ENCODE measurements around the gene ATF7. TPM values are rescaled to one million over a fixed set of nuclear protein-coding genes. Genes with fewer than 3 reads are reported as not detected.

The ATF7 gene
- polyA plus RNA-seq, 2 of the 4 experiments (the other 2 are of a cell fraction), result 22.9 to 38.9 TPM

DNA sequence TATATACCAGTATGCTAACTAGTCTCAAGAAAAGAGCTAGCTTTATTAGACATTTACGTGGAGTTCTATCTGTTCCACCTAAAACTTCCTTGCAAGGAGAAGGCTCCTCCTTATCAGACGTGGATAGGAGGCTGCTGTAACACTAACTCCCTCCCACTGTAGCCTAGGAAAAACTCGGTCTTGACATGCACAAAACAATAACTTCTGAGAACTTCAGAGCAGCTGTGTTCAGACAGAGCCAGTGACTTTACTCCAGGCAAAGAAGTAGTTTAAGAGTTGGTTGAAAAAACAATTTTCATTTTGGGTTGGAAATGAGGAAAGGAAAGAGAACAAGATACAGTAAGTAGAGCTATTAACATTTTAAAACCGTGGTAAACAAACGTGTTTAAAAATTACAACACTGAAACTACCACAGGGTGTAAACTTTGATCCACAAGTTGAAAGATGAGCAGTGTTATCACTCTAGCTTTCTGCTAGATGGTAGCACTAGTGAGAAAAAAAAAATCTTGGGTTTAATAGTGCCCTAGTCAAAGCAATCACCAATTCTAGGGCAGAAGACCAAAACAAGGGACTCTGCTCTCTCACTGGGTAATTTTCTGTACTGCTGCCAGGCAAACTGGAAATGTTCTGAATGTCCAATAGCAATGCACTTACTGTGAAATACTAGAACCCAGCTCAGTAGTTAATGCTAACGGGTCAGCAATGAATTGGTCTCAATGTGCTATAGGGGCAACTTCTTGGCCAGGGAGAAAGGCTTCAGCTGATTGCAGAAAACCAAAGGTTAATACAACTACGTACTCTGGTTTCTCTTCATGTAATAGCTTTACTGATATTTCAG, 2.4 kb downstream of the ATF7 start:
- ChIA-PET CTCF (interaction anchor here (1.1 to 6.5 kb wide), 6 partner anchors 10 to 122 kb away, joined by 3 to 41 read pairs (median 8); partner anchors contain the start of gene ATP5MC2), POLR2A (interaction anchor here (1.9 to 2.8 kb wide), 2 partner anchors 52 kb away, joined by 10 to 14 read pairs; partner anchors contain the start of gene ATP5MC2)
- DNase-seq (ENCODE audit: low read depth in 1 of 2, low spot score in 1 of 2), result peak in 1 of 2 experiments; percentile 35
- Histone ChIP-seq H3K4me2 (peak overlapping the region; percentile 92), H3K4me1 (peaks cover 46% of the 10 kb centered on the region), H3K27ac (peak overlapping the region; percentile 1 to 44; a peak in 4 of 6 replicates), H3K9me3 (no peaks in the 10 kb centered on the region), H3K4me3 (peak overlapping the region; percentile 67; the same call in 2 of the 3 replicates)
- FAIRE-seq, result no peak
- WGBS (ENCODE audit: missing lambda C conversion rate), result 28% methylated on average over 7 of the region's 7 CpGs
- ATAC-seq, result no peak
- TF ChIP-seq HOXB5 (CRISPR knock-in tag; IDR thresholded peaks at IDR 0.05), result no peak
- TF ChIP-seq, protein P1, sequence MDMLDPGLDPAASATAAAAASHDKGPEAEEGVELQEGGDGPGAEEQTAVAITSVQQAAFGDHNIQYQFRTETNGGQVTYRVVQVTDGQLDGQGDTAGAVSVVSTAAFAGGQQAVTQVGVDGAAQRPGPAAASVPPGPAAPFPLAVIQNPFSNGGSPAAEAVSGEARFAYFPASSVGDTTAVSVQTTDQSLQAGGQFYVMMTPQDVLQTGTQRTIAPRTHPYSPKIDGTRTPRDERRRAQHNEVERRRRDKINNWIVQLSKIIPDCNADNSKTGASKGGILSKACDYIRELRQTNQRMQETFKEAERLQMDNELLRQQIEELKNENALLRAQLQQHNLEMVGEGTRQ (IDR thresholded peaks at IDR 0.05), result no peak

DNA sequence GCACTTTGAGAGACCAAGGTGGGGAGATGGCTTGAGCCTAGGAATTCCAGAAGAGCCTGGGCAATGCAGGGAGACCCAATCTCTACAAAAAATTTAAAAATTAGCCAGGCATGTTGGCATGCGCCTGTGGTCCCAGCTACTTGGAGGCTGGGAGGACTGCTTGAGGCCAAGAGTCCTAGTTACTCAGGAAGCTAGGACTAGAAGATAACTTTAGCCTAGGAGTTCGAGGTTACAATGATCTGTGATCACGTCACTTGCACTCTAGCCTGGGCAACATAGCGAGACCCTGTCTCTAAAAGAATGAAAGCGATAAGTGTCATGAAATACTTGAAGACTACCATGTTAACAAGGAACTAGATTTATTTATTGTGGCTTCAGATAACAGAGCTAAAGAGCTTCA, 3.5 kb downstream of the ATF7 start:
- no peak for ATAC-seq
- CTCF ChIA-PET, result interaction anchor here (0.5 to 6.5 kb wide), 7 partner anchors 11 to 183 kb away, joined by 3 to 41 read pairs (median 7); partner anchors contain the start of gene ATP5MC2
- no peak for TF ChIP-seq RAD21 (conservative IDR thresholded peaks at IDR 0.05 in 1 of 2, IDR thresholded peaks at IDR 0.05 in 1 of 2)
- TF ChIP-seq RNF2 (IDR thresholded peaks at IDR 0.05; ENCODE audit: borderline replicate concordance, low read depth), result no peak
- no peak for TF ChIP-seq ZSCAN20 (CRISPR knock-in tag; IDR thresholded peaks at IDR 0.05)
- no peak for TF ChIP-seq RFX5 (IDR thresholded peaks at IDR 0.05)
- no peak for TF ChIP-seq CBX2 (IDR thresholded peaks at IDR 0.05; ENCODE audit: borderline replicate concordance, low read depth)
- TF ChIP-seq KDM5A (IDR thresholded peaks at IDR 0.05), result no peak
- no peak for TF ChIP-seq HEYL (CRISPR knock-in tag; IDR thresholded peaks at IDR 0.05)
- no peak for TF ChIP-seq CBX8 (IDR thresholded peaks at IDR 0.05)
- TF ChIP-seq, protein P2, sequence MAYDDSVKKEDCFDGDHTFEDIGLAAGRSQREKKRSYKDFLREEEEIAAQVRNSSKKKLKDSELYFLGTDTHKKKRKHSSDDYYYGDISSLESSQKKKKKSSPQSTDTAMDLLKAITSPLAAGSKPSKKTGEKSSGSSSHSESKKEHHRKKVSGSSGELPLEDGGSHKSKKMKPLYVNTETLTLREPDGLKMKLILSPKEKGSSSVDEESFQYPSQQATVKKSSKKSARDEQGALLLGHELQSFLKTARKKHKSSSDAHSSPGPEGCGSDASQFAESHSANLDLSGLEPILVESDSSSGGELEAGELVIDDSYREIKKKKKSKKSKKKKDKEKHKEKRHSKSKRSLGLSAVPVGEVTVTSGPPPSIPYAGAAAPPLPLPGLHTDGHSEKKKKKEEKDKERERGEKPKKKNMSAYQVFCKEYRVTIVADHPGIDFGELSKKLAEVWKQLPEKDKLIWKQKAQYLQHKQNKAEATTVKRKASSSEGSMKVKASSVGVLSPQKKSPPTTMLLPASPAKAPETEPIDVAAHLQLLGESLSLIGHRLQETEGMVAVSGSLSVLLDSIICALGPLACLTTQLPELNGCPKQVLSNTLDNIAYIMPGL (CRISPR knock-in tag; IDR thresholded peaks at IDR 0.05; ENCODE audit: borderline replicate concordance), result no peak
- no peak for TF ChIP-seq JUN (IDR thresholded peaks at IDR 0.05)
- TF ChIP-seq BHLHE40 (IDR thresholded peaks at IDR 0.05; ENCODE audit: low read depth, low read length), result no peak
- TF ChIP-seq NR3C1 (IDR thresholded peaks at IDR 0.05), result no peak
- TF ChIP-seq, protein P3, sequence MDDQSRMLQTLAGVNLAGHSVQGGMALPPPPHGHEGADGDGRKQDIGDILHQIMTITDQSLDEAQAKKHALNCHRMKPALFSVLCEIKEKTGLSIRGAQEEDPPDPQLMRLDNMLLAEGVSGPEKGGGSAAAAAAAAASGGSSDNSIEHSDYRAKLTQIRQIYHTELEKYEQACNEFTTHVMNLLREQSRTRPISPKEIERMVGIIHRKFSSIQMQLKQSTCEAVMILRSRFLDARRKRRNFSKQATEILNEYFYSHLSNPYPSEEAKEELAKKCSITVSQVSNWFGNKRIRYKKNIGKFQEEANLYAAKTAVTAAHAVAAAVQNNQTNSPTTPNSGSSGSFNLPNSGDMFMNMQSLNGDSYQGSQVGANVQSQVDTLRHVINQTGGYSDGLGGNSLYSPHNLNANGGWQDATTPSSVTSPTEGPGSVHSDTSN (IDR thresholded peaks at IDR 0.05), result no peak
- no peak for TF ChIP-seq PHF8 (IDR thresholded peaks at IDR 0.05; ENCODE audit: borderline replicate concordance, low read depth)
- TF ChIP-seq, protein P4, sequence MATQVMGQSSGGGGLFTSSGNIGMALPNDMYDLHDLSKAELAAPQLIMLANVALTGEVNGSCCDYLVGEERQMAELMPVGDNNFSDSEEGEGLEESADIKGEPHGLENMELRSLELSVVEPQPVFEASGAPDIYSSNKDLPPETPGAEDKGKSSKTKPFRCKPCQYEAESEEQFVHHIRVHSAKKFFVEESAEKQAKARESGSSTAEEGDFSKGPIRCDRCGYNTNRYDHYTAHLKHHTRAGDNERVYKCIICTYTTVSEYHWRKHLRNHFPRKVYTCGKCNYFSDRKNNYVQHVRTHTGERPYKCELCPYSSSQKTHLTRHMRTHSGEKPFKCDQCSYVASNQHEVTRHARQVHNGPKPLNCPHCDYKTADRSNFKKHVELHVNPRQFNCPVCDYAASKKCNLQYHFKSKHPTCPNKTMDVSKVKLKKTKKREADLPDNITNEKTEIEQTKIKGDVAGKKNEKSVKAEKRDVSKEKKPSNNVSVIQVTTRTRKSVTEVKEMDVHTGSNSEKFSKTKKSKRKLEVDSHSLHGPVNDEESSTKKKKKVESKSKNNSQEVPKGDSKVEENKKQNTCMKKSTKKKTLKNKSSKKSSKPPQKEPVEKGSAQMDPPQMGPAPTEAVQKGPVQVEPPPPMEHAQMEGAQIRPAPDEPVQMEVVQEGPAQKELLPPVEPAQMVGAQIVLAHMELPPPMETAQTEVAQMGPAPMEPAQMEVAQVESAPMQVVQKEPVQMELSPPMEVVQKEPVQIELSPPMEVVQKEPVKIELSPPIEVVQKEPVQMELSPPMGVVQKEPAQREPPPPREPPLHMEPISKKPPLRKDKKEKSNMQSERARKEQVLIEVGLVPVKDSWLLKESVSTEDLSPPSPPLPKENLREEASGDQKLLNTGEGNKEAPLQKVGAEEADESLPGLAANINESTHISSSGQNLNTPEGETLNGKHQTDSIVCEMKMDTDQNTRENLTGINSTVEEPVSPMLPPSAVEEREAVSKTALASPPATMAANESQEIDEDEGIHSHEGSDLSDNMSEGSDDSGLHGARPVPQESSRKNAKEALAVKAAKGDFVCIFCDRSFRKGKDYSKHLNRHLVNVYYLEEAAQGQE (IDR thresholded peaks at IDR 0.05), result no peak
- no peak for TF ChIP-seq SREBF2 (IDR thresholded peaks at IDR 0.05)
- TF ChIP-seq JUNB (IDR thresholded peaks at IDR 0.05), result no peak
- TF ChIP-seq, protein P5, sequence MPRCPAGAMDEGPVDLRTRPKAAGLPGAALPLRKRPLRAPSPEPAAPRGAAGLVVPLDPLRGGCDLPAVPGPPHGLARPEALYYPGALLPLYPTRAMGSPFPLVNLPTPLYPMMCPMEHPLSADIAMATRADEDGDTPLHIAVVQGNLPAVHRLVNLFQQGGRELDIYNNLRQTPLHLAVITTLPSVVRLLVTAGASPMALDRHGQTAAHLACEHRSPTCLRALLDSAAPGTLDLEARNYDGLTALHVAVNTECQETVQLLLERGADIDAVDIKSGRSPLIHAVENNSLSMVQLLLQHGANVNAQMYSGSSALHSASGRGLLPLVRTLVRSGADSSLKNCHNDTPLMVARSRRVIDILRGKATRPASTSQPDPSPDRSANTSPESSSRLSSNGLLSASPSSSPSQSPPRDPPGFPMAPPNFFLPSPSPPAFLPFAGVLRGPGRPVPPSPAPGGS (IDR thresholded peaks at IDR 0.05), result no peak
- TF ChIP-seq KDM1A (IDR thresholded peaks at IDR 0.05; ENCODE audit: low read depth), result no peak
- TF ChIP-seq EHF (CRISPR knock-in tag; IDR thresholded peaks at IDR 0.05), result no peak
- WGBS (ENCODE audit: missing lambda C conversion rate), result 96% methylated on average over 5 of the region's 5 CpGs
- peak overlapping the region; percentile 92 for H3K4me2 ChIP-seq
- H3K9me3 ChIP-seq, result no peaks in the 10 kb centered on the region
- POLR2A ChIA-PET, result interaction anchor here (1.9 kb wide), 1 partner anchor 53 kb away, joined by 10 read pairs; the partner anchor contains the start of gene ATP5MC2
- no peak overlapping the region for H3K4me3 ChIP-seq
- H3K27ac ChIP-seq, result no peak overlapping the region
- peaks cover 52% of the 10 kb centered on the region for H3K4me1 ChIP-seq
- FAIRE-seq, result no peak
- no peak for DNase-seq (ENCODE audit: low read depth in 1 of 2, low spot score in 1 of 2)
